Panc1 (cell line): Measurements from ENCODE around the gene CAAP1. TPM values are rescaled to one million over a fixed set of nuclear protein-coding genes. Genes with fewer than 3 reads are reported as not detected.
A peak's percentile ranks its signal among the peaks of the same experiment; 100 is the strongest.

Experiments
- ATAC-seq: fragments of 200-7000 bp; cut with Tn5 transposase; 2 replicates; pipeline ENCODE4 v1.9.1; 2020; ENCODE audit warnings: mild to moderate bottlenecking, moderate library complexity
- BruUV-seq: library from RNA; stranded (reverse); fragments of 400-500 nt; replicated peaks from 2 replicates; lab custom pipeline; 2021; lab: Mats Ljungman, UMichigan
- CTCF ChIA-PET: fragments of 300-600 bp; sonication (Branson Sonifier 250); formaldehyde crosslinking; loops from one replicate; lab custom pipeline; 2022; ENCODE audit warnings: antibody characterized with exemption; lab: Charles Lee
- POLR2A ChIA-PET: fragments of 300-600 bp; sonication (Branson Sonifier 250); formaldehyde crosslinking; loops from one replicate; lab custom pipeline; 2022; ENCODE audit warnings: antibody characterized with exemption; lab: Charles Lee
- DNase-seq: peaks from one replicate; pipeline ENCODE4 v3.0.0-alpha.2; 2010; ENCODE audit warnings: low read depth, low spot score
- H3K27ac ChIP-seq: 2 replicates; pipeline ENCODE4 v1.5.1; 2011; ENCODE audit warnings: mild to moderate bottlenecking, low read length, inconsistent platforms
- H3K27me3 ChIP-seq: fragments of 200-500 bp; sonication (Bioruptor generic); 2 replicates; pipeline ENCODE4 v1.6.0; 2014; ENCODE audit warnings: low read length, inconsistent platforms; ENCODE audit not compliant: control insufficient read depth, insufficient read depth
- H3K36me3 ChIP-seq: fragments of 200-500 bp; sonication (Bioruptor generic); 2 replicates; pipeline ENCODE4 v1.5.1; 2014; ENCODE audit warnings: inconsistent platforms, mild to moderate bottlenecking, low read length, moderate library complexity; ENCODE audit not compliant: control insufficient read depth, insufficient read depth
- H3K4me1 ChIP-seq: 2 replicates; pipeline ENCODE4 v1.5.1; 2011; ENCODE audit warnings: inconsistent platforms, mild to moderate bottlenecking, low read length, moderate library complexity; ENCODE audit not compliant: control insufficient read depth, insufficient read depth
- H3K4me3 ChIP-seq, 2 experiments: 2 replicates each; pipeline ENCODE4 v1.5.1; 2011 to 2012; ENCODE audit warnings: low read depth in 2 of 2, low read length in 2 of 2, mild to moderate bottlenecking in 2 of 2, inconsistent platforms in 1 of 2, moderate library complexity in 1 of 2
- H3K9me3 ChIP-seq: fragments of 200-500 bp; sonication (Bioruptor generic); 2 replicates; pipeline ENCODE4 v1.5.1; 2014; ENCODE audit warnings: low read depth, mild to moderate bottlenecking, inconsistent platforms, low read length, moderate library complexity; ENCODE audit not compliant: control insufficient read depth, insufficient read depth
- POLR2AphosphoS5 ChIP-seq: IDR thresholded peaks from 2 replicates; pipeline ENCODE4 v1.6.1; 2012; ENCODE audit warnings: mild to moderate bottlenecking, low read depth, low read length, moderate library complexity
- SIN3A ChIP-seq: IDR thresholded peaks from 2 replicates; pipeline ENCODE4 v1.6.1; 2012; ENCODE audit warnings: low read depth, mild to moderate bottlenecking, low read length, moderate library complexity, borderline replicate concordance; ENCODE audit not compliant: insufficient read depth
- TCF7L2 ChIP-seq: IDR thresholded peaks from 2 replicates; pipeline ENCODE4 v1.6.1; 2011; ENCODE audit warnings: mild to moderate bottlenecking, low read depth, low read length, inconsistent platforms
- in situ Hi-C: cut with HindIII; loops from 2 replicates; pipeline ENCODE4 v1.10.0; 2016; ENCODE audit warnings: low sequenced_read_pairs, low pct_unique_long_range_greater_than_20kb
- intact Hi-C: fragments of 100-400 bp; cut with micrococcal nuclease; formaldehyde crosslinking; loops from one replicate; pipeline ENCODE4 v1.10.0; 2022; ENCODE audit not compliant: unreplicated experiment
- total RNA-seq: library from RNA; stranded (reverse); gene quantifications from one replicate; pipeline ENCODE4 v1.2.1, GENCODE V29; 2021; ENCODE audit not compliant: unreplicated experiment
- TF ChIP-seq, protein P1 (sequence below), 2 experiments: IDR thresholded peaks; 2 replicates each; pipeline ENCODE4 v1.6.1; 2011 to 2012; ENCODE audit warnings: low read depth in 2 of 2, control low read depth in 1 of 2, low read length in 1 of 2, mild to moderate bottlenecking in 1 of 2, moderate library complexity in 1 of 2; ENCODE audit not compliant: insufficient read depth in 1 of 2
- TF ChIP-seq, protein P2 (sequence below): fragments of 450-650 bp; IDR thresholded peaks from 2 replicates; pipeline ENCODE4 v1.5.1; 2017; ENCODE audit warnings: mild to moderate bottlenecking

Gene CAAP1
- total RNA-seq, 1 experiment from 2014 or later = 7.2 TPM

DNA sequence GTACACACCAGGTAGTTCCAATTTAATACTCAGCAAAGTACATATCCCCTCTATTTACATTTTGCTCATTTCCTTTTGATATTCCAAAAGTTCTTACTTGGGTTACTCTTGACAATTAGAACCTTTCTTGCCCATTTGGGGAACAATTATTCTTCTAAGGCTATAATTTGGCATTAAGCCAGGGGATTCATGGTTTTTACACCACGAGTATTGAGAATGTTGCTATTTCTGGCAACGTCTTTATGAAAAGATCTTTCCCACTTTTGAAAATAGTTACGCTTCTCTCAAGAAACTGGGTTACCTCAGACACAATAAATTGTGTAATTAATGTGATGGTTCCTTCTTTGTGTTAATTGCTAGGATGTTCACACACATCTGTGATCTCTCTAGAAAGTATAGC is 11.5 kb upstream of the CAAP1 start:
- in situ Hi-C loops (no loop called here), intact Hi-C loops (no loop called here)
- ChIA-PET CTCF (no interaction called here), POLR2A (no interaction called here)
- TF ChIP-seq POLR2AphosphoS5 (no peak), TCF7L2 (no peak), SIN3A (no peak)
- TF ChIP-seq, protein P1, sequence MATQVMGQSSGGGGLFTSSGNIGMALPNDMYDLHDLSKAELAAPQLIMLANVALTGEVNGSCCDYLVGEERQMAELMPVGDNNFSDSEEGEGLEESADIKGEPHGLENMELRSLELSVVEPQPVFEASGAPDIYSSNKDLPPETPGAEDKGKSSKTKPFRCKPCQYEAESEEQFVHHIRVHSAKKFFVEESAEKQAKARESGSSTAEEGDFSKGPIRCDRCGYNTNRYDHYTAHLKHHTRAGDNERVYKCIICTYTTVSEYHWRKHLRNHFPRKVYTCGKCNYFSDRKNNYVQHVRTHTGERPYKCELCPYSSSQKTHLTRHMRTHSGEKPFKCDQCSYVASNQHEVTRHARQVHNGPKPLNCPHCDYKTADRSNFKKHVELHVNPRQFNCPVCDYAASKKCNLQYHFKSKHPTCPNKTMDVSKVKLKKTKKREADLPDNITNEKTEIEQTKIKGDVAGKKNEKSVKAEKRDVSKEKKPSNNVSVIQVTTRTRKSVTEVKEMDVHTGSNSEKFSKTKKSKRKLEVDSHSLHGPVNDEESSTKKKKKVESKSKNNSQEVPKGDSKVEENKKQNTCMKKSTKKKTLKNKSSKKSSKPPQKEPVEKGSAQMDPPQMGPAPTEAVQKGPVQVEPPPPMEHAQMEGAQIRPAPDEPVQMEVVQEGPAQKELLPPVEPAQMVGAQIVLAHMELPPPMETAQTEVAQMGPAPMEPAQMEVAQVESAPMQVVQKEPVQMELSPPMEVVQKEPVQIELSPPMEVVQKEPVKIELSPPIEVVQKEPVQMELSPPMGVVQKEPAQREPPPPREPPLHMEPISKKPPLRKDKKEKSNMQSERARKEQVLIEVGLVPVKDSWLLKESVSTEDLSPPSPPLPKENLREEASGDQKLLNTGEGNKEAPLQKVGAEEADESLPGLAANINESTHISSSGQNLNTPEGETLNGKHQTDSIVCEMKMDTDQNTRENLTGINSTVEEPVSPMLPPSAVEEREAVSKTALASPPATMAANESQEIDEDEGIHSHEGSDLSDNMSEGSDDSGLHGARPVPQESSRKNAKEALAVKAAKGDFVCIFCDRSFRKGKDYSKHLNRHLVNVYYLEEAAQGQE (IDR thresholded peaks at IDR 0.05; ENCODE audit: insufficient read depth in 1 of 2, low read depth in 2 of 2, low read length in 1 of 2) = no peak
- TF ChIP-seq, protein P2, sequence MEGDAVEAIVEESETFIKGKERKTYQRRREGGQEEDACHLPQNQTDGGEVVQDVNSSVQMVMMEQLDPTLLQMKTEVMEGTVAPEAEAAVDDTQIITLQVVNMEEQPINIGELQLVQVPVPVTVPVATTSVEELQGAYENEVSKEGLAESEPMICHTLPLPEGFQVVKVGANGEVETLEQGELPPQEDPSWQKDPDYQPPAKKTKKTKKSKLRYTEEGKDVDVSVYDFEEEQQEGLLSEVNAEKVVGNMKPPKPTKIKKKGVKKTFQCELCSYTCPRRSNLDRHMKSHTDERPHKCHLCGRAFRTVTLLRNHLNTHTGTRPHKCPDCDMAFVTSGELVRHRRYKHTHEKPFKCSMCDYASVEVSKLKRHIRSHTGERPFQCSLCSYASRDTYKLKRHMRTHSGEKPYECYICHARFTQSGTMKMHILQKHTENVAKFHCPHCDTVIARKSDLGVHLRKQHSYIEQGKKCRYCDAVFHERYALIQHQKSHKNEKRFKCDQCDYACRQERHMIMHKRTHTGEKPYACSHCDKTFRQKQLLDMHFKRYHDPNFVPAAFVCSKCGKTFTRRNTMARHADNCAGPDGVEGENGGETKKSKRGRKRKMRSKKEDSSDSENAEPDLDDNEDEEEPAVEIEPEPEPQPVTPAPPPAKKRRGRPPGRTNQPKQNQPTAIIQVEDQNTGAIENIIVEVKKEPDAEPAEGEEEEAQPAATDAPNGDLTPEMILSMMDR = no peak
- Histone ChIP-seq H3K36me3 (no peaks in the 10 kb centered on the region; the same call in 1 of the 2 replicates), H3K9me3 (no peaks in the 10 kb centered on the region), H3K27me3 (no peaks in the 10 kb centered on the region), H3K27ac (no peak overlapping the region), H3K4me3 (no peak overlapping the region), H3K4me1 (no peaks in the 10 kb centered on the region)
- ATAC-seq (no peak), DNase-seq (no peak)
- no TSS peak for BruUV-seq

DNA sequence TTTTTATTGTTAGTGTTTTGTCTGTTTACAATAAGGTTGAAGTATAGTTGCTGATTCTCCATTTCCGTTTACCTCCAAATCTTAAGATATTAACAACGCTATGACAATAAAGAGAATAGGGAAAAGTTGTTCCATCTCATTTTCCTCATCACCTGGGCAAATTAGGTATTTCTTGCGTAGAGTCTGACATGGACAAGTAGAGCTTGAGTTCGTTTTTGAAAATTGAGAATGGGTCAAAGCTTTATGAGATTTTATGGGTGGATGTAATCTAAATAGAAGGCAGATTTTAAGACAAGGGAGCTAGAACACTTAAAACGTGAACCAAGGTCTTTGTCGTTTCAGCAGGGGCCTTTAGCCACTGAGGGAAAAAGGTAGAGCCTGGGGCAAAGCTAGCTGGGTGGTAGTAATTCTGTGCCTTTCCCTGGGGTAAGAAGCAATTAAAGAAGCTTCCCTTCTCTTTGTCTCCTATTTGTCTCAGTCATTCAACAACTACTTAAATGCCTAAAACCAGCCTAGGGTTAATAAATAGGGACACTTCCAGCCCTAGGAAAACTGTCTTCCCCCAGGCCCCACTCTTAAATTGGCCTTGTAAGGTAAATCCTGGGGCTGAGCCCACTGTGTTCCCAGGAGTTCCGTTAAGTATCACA is 551 bp upstream of the CAAP1 start:
- BruUV-seq = TSS peak; percentile 99
- Histone ChIP-seq H3K4me3 (peak overlapping the region; percentile 64 to 75), H3K4me1 (no peaks in the 10 kb centered on the region), H3K9me3 (no peaks in the 10 kb centered on the region), H3K27me3 (no peaks in the 10 kb centered on the region), H3K36me3 (peaks cover 2% of the 10 kb centered on the region; the same call in 1 of the 2 replicates), H3K27ac (peak overlapping the region; percentile 82)
- ChIA-PET POLR2A (no interaction called here), CTCF (no interaction called here)
- in situ Hi-C loops = no loop called here
- no peak for ATAC-seq
- intact Hi-C loops = no loop called here
- no peak for DNase-seq
- TF ChIP-seq, protein P2 = no peak
- TF ChIP-seq, protein P1 (IDR thresholded peaks at IDR 0.05; ENCODE audit: insufficient read depth in 1 of 2, low read depth in 2 of 2, low read length in 1 of 2) = no peak
- TF ChIP-seq SIN3A = no peak
- TF ChIP-seq POLR2AphosphoS5 = no peak
- no peak for TF ChIP-seq TCF7L2
